Hematopoietic multipotent progenitor cell treated with erythropoietin and hydrocortisone succinate and interleukin-3 and kit ligand, for 4 days (in vitro differentiated cells): Measurements from ENCODE around the gene TP53TG3.
"Not testable (repeated sequence)": the region's sequence is repeated elsewhere in the genome, so short reads cannot be mapped to it uniquely, and the experiment has no call there.

Source experiments
- DNase-seq: peaks from one replicate; pipeline ENCODE4 v3.0.0-alpha.2; 2015

Gene TP53TG3

GRCh38 chr16:32676065-32676464 lies at the start of gene TP53TG3:
Gene TP53TG3, minus strand, starts transcription at chr16:32676165. Its CDS starts 68 bp downstream, at chr16:32676097.
- not testable (repeated sequence) for DNase-seq

GRCh38 chr16:32650876-32651275 lies 25.1 kb downstream of the TP53TG3 start:
- not testable (repeated sequence) for DNase-seq

- not testable (repeated sequence) for DNase-seq
These were observed 28.4 kb downstream of the TP53TG3 start for GRCh38 chr16:32647562-32647961.

- not testable (repeated sequence) for DNase-seq
These were observed 29.2 kb downstream of the TP53TG3 start for GRCh38 chr16:32646780-32647179.

GRCh38 chr16:32646177-32646576 lies 29.8 kb downstream of the TP53TG3 start:
- DNase-seq = not testable (repeated sequence)

- not testable (repeated sequence) for DNase-seq
These were observed 30.6 kb downstream of the TP53TG3 start for GRCh38 chr16:32645278-32645908.

GRCh38 chr16:32644715-32645114 lies 31.2 kb downstream of the TP53TG3 start:
- DNase-seq = not testable (repeated sequence)

GRCh38 chr16:32637614-32638013 lies 38.4 kb downstream of the TP53TG3 start:
- DNase-seq = not testable (repeated sequence)

- DNase-seq = not testable (repeated sequence)
These were observed 43.9 kb downstream of the TP53TG3 start for GRCh38 chr16:32632096-32632495.
